GM18499 (cell line): ENCODE measurements around the gene MUSTN1.

Experiments used
- ATAC-seq: cut with Tn5 transposase; IDR thresholded peaks from one replicate; pipeline ENCODE4 v1.9.1; 2021; ENCODE audit warnings: moderate number of reproducible peaks; ENCODE audit not compliant: insufficient read depth, unreplicated experiment

The MUSTN1 gene

DNA sequence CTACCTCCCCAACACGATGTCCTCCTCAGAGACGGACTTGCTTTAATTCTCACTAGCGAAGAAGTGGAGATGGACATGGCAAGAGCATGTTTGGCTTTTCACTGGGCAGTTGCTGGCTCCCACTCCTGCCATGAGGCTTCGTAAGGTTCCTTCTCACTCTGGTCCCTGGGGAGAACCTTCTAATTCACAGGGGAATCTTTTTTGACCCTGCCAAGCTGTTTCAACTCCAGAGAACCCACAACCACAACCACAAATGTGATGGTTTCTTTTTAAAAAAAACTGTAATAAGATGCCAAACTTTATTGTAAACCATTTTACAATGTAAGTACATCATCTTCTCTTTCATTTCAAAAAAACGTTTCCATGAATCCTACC is 1.6 kb upstream of the MUSTN1 start:
- no peak for ATAC-seq

DNA sequence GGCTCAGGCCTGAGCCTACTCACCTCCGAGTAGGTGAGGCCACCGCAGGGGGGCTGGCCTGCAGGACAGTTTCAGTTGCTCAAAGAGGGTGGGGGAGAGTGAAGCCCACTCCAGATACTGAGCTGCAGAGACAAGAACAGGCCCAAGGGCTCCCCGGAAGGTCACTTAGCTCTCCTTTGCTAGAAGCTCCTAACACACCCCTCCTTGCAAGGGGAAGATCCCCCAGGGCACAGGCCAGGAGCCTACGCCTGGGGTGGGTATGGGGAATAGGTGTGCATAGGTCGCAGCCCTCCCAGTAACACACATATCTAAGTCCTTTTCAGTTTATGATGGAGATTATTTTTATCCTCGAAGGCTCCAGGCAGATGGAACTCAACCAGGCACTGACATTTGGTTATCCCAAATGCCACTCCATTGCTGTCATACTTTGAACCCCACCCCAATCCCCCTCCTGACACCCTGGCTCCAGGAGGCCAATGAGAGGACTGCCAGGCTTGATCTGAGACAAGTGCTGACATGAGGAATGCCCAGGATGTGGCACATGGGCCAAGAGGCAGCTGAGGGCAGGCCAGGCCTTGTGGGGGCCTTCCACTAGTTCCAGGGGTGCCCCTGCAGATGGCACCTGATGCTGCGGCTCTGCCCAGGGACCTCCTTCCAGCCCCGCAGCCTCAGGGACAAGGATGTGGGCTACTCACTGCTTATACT is 1.1 kb upstream of the MUSTN1 start:
- no peak for ATAC-seq

DNA sequence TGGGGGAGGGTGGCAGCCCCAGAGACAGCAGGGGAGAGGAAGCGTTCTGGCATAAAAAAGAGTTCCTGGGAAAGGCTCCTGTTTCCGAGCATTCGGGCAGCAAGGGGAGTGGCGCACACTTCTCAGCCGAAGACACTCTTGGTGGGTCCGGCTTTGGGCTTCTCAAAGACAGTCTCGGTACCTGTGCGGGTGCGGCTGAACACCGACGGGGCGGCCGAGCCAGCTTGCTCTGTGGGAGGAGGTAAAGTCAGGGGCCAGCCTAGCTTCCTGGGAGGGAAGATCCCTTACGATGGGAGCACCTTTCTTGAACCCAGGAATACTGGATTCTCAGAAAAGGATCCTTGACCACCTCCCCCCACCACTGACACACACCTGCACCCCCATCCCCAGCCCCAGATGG is 1.6 kb downstream of the MUSTN1 start:
- ATAC-seq = no peak

DNA sequence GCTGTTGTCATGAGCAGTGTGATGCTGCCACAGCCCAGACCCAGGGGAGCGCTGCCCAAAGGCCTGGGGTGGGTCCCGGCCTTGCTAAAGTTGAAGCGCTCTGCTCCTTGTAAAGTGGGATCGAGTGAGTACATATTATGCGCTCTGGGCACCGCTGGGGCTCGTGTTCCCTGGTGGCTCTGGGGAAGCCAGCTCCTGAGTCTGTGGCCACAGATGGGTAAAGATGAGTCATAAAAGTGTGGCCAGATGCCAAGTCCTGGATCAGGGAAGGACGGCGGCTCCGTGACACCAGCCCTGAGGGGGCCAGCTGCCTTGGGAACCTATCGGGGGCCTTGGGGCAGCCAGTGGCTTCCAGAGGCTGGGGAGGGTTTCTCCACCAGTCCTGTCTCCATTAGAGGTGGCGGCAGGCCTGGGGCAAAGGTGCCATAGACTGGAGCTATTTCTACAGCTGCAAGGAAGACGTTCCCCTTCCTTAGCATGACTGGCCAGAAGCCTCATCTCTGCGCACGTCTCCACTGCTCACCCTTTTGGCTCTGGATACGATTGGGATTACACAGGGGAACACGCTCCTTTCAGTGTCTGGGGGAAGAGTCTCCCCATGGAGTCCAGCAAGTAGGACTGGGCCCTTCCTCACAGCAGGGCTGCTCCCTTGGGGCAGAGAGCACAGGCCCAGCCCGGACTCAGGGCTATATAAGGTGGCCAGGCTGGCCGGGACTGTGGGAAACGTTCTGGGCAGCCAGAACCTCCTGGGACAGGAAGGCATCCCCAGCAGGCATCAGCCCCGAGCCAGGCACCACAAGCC is 3.1 kb downstream of the MUSTN1 start:
- ATAC-seq = no peak

DNA sequence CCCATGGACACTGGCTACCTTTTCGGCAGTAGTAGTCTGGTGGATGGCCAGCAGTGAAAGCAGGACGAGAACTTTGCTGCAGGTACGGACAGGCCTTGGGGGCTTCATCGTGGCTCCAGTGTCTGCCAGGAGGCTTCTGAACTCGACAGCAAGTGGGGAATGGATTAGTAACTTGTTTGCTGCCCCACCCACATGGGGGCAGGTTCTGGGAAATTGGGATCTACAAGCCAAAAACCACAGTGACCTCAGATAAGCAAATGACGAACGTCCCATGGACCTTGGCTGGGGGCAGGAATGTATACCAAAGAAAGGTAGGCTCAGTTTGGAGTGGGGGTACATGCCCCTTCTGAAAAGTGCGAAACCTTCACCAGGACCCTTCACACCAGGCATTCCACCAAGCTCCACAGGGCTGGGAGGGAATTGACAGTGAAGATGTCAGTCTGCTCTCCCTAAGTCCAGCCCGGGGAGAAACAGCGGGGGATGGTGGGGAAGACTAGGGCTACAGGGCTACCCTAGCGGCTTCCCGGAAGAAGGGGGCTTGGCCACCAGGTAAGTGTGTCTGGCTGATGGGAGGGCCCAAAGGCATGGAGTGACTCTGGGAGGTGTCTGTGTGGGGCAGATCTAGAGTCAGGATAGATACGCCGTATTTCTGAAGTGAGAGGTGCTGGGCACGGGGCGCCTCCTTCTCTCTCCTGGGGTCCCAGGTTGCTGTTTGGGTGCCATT is 4.1 kb downstream of the MUSTN1 start, which contains the start of gene ITIH4:
Gene ITIH4 (minus strand): TSS at position 138 of the 724 bp plus-strand sequence. CDS start 30 bp downstream, at position 108.
- ATAC-seq = no peak

DNA sequence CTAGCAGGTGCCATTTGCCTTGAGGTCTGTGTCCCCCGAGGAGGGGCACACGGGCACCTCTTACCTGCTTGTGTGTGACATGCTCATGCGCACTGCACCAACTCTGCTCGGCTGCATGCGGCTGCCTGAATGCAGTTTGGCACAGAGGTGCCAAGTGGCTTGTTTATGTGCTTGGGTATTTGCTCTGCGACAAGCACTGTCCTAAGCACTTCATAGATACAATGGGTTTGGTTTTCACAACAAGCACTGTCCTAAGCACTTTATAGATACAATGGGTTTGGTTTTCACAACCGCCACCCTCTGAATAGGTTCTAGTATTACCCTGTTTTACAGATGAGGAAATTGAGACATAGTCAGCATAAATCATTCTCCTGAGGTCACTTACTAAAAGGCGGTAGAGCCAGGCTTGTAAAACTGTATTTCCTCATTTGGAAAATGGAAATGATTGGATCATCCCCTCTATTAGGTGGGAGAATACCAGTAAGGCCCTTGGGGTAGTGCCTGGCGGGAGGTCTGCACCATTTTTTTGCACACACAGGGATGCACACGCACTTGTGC is 4.8 kb downstream of the MUSTN1 start:
- ATAC-seq = no peak

DNA sequence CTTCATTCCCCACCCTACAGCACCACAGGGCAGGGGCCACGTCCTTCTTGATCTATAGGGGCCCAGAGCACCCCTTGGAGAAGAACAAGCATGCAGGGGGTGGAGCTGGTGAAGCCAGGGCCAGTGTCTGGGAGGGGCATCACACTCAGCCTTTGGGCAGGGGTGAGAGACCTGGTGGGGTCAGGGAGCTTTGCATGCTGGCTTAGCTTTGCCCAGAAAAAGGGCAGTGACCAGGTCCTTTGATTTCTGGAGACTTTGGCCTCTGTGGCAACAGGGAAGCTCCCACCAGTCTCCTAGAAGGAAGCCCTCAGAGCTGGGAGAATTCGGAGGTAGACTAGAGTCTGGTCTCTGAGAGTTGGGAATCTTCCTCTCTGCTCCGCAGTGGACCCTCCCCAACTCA is 5.3 kb downstream of the MUSTN1 start:
- ATAC-seq = no peak

DNA sequence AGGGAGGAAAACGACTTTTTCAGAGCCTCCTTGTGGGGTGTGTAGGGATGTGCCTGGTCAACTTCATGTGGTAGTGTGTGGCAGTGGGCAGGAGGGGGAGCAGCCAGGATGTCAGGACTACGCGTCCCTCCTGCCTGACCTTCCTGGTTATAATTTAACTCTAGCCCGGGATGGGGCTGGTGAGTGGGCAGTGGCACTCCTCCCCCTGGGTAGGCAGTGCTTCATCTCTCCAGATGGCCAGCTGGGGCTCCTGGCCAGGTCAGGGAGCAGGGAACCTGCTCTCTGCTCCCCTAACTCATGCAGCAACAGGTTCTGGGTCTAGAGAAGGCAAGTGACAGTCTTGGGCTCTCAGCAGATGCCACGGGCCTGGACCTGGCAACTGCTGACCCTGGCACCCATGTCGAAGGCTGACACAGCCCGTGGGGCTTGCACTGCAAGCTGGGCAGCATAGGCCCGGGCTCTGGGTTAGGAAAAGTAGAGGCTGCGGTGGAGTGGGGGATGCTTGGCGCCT is 6.9 kb downstream of the MUSTN1 start:
- no peak for ATAC-seq

DNA sequence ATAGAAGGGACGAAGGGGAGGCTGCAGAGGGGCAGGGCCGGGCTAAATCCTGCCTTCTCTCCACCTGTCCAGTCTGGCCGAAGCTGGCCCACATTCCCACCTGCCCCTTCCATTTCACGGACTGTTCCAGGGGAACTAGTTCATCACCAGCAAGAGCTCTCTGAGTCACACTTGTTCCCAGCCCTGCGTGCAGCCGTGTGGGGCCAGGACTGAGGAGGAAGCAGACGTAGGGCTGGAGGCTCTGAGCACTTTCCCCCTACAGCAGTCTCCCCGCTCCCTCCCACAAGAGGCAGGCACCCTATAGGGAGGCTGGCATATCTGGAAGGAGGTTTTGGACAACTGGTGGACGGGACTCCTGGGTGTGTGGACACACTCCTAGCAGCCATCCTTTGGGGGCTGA is 7.4 kb downstream of the MUSTN1 start:
- no peak for ATAC-seq

DNA sequence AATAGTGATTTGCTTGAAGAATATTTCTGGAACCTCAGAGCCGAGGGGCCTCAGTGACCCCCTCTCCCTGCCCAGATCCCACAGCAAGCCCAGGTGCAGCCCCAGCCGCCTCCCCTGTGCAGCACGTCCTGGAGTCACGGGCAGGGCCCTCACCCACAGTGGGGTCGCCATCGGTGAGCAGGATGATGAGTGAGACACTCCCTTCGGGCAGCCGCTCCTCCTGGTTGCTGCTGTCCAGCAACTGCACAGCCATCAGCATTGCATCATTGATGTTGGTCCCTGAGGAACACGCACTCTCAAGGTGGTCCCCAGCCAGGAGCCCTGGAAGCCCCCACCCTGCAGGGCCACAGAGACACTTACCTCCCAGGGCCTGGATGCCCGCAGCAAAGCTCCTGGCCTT is 10.8 kb downstream of the MUSTN1 start:
- no peak for ATAC-seq

DNA sequence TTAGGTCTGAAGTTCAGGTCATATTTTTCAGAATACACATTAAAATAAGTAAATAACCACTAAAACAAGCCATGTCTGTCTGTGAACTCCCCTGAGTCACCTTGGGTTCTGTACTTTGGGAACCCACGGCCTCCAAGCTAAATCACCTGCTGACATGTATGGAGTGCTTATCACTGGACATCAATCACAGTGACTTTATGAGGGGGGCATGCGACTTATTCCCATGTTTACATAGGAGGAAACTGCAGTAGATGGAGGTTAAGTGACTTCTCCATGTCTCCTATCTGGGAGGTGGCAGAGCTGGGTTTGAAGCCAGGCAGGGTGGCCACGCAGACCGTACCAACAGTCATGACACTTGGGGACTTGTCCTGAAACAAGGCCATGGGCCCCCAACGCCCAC is 12.5 kb downstream of the MUSTN1 start:
- no peak for ATAC-seq

DNA sequence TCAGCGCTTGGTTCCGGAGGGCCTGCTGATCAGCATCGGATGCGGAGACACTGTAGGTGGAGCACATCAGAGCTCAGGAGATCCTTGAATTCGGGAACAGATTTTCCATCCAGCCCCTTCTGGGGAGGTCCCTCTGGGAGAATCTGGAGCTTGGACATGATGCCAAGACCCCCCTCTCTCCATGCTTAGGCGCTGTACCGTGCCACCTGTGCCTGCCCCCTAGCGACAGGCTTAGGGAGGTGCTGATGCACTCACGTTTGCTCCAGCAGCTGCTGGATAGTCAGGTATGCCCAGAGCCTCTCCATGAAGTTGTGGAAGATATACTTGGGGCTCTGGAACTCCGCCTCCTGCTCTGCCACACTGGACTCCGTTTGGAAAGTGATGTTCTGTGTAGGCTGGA is 14.1 kb downstream of the MUSTN1 start:
- no peak for ATAC-seq

DNA sequence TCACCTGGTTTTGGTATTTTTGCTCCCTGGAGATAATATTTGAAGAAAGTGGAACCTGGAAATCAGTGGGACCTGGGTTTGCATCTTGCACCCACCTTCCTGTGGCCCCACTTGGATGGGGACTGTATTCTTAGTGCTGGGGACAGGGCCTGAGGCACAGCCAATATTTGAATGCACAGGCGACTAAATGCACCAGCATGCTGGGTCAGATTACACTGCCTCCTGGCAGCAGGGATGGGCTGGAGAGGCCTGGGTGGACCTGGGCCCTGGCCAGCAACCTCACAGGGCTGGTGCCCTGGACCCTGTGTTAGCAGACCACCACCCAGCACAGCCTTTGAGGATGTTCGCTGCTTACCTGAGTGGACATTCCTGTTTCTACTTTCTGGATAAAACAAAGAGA is 14.9 kb downstream of the MUSTN1 start:
- no peak for ATAC-seq

DNA sequence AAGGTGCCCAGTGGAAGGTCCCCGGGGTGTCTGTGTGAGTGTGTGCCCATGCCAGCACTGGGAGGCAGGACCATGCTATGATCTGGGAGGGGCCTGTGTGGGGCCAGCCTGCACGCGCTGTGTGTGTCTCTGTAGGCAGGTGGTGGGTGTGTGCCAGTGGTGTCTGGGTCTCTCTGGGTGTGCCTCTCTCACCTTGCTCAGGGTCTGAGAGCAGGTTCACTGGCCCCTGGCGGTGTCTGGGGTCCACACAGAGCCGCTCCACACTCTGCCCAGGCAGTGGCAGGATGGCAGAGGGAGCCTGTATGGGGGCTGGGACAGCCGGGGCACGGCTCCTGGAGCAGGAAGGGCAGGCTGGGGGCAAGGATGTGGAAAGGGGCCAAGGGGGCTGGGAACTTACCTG is 17.0 kb downstream of the MUSTN1 start:
- ATAC-seq = no peak

DNA sequence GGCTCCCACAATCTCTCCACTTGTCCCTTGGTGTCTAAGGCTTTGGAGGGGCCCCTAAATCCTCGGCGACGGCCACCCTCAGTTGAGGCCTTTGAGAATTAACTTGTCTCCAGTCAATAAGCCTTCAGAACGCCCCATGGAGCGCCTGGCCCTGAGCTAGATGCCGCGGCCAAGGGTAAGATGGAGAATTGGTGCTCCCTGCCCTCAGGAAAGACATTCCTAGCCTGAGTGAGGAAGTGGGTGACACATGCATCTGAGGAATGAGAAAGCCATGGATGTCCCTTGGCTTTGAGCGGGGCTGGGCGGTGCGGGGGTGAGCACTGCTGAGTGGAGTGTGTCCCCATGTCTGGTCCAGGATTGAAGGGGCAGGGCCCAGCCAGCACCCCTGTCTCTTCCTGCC is 17.6 kb downstream of the MUSTN1 start:
- no peak for ATAC-seq

DNA sequence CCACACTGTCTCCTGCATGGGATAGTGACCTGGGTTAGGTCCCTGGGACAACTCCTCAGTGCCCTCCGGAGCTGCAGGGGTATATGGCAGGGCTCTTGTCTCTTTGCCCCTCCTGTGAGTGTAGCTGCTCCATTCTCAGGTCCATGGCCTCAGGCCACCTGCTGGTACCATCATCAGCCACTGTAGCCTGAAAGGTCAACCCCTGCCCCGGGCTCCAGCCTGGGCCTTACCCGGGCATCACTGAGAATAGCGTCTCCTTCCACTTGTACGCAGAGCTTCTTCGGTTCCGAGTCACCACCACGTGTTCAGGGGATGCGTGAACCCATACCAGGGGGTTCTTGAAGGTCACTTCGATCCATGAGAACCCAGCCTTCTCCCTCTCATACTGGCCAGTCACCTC is 18.2 kb downstream of the MUSTN1 start:
- no peak for ATAC-seq

DNA sequence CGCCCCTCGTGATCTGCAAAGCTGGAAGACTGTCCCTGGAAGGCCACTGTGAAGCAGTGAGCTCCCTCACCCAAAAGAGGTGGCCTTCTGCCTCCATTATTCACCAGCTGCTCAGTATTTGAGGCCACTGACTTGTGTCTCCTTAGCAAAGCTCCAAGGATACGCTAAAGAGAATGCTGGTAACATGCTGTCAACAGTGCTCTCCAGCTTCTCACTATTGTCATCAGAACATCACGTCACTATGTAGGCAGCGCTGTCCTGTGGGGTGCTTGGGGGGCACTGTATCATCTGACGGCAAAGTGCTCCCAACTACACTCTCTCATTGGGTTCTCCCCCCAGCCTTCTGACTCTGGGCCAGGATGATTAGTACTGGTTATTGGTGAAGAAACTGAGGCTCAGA is 18.6 kb downstream of the MUSTN1 start:
- ATAC-seq = no peak

DNA sequence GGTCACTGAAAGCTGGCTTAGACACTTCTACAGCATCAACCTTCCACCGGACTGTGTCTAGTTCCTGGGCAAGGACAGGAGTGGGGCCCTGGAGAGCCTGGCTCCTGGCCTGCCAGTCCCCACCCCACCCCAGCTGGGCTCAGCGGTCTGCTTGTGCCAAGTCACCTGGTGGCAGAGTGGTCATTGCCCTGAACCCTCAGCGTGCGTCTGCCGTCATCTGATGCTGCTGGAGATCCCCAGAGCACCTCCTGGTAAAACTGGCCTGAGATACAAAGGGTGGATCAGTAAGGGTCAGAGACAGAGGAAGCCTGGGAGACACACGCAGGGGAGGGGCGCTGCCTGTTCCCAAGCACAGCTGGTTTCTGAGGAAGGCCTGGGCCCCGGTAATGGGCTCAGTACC is 21.0 kb downstream of the MUSTN1 start:
- no peak for ATAC-seq

DNA sequence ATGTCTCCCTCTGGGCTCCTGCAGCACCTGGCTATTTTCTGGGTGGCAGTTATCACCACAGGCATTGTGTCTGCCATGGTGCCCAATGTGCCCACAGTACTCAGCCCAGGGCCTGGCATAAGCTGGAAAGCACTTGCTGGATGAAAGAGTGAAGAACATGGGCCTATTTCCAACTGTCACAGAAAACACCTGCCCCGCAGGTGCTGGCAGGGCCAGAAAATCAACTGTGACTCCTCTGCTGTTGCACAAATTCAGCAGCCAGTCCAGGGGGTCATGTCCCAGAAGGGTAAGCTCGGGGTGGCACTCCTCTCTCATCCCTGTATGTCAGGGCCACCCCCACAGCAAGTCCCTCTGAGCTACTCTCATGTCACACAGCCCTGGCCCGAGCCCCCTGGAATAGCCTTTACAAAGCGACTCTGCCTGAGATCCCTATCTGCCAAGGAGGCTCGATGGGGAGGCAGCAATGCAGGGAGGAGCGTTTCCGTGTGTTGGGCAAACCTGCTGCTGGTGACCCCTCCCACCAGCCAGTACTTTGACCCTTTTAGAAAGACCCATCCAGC is 23.3 kb downstream of the MUSTN1 start:
- ATAC-seq = no peak

DNA sequence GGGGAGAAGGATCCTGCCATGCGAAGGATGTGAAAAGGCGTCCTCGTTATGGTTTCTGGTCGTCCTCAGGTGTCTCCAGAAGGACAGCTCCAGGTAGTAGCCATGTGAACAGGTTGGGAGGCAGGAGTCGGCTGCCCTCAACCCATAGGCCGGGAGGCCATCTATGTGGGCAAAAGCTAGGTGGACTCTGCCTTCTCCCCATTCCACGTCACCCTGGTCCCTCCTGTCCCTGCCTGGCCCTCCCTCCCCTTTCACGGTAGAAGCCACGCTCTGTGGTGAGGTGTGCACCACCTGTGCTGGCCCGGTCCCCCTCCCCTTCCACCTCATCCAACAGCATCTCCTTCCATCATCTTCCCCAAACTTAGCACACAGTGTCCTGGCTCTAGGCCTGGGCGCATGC is 23.9 kb downstream of the MUSTN1 start:
- ATAC-seq = no peak
